HG03175 (cell line): ENCODE measurements around the gene DGLUCY.
A peak's percentile ranks its signal among the peaks of the same experiment; 100 is the strongest.
"Not testable (repeated sequence)": the region's sequence is repeated elsewhere in the genome, so short reads cannot be mapped to it uniquely, and the experiment has no call there.

Experiments used
- ATAC-seq: cut with Tn5 transposase; IDR thresholded peaks from one replicate; pipeline ENCODE4 v1.9.1; 2021; ENCODE audit warnings: mild to moderate bottlenecking, moderate library complexity; ENCODE audit not compliant: unreplicated experiment

The DGLUCY gene

DNA sequence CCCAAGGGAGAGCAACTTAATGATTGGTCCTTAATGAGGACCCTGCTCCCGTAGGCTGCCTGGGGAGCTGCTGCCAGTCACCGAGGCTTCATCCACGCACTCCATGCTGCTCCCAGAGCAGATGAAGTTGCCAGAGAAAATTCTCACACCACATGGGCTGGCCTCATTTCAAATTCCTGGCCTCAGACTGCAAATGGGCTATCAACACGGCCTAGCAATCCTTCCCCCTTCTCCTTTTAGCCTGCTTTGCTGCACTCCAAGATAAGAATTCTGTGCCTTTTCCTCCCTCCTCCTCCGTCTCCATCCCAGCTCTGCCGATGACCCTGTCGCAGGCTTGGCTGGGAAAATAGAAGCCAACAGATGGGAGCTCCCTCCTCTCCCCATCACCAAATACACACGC, 10.8 kb upstream of the DGLUCY start:
- ATAC-seq: no peak

DNA sequence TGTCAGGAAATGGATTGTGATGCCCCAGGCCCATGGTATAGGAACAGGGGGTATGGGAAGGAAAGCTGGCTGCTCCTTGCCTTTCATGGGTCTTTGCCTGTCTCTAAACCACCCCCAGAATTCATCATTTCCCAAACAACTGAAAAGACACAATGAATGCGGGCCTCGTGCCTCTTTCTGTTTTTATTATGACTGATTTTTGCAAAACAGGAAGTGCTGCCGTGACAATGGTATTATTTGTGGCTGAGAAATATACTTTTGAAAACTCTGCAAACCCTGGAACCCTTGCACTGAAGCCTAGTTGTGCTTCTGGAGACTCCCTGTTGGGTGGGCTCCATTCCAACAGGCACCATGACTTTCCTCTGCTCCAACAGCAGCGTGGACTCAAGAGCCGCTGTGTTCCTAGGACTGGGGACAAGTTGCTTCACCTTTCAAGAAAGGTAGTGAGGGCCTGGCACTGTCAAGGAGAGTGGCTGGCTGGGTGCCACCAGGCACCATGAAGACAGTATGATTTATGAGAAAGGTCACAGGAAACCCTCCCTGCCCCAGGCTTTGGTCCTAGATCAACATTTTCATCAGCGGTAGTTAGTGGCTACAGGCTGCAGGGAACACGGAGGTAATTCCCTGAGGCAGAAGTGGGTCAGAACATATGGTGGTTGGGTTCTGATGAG, 4.8 kb upstream of the DGLUCY start:
- ATAC-seq: no peak

DNA sequence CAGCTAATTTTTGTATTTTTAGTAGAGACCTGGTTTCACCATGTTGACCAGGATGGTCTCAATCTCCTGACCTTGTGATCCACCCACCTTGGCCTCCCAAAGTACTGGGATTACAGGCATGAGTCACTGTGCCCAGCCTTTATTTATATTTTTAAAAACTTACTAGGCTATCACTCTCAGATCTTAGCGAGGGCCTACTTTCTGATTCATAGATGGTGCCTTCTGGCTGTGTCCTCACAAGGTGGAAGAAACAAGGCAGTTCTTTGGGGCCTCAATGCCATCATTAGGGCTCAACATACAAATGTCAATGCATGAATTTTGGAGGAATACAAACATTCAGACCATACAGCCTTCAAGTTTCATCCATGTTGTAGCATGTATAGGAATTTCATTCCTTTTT, 2.4 kb upstream of the DGLUCY start:
- no peak for ATAC-seq

DNA sequence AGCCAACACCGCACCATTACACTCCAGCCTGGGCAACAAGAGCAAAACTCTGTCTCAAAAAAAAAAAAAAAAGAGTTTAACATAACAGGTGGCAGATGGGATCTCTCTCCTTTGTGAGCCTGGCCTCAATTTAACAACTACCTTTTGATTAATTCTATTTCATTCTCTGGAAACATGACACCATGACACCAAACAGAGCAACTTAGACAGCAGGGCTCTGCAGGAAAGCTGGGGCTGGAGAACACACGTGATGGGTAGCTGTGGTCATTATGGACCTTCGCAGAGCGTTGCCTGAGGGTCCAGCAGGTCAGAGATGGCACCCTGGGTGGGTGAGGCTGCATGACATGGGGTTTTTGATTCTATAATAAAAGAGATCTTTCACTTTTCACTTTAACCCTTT, 1.7 kb upstream of the DGLUCY start:
- ATAC-seq: no peak

DNA sequence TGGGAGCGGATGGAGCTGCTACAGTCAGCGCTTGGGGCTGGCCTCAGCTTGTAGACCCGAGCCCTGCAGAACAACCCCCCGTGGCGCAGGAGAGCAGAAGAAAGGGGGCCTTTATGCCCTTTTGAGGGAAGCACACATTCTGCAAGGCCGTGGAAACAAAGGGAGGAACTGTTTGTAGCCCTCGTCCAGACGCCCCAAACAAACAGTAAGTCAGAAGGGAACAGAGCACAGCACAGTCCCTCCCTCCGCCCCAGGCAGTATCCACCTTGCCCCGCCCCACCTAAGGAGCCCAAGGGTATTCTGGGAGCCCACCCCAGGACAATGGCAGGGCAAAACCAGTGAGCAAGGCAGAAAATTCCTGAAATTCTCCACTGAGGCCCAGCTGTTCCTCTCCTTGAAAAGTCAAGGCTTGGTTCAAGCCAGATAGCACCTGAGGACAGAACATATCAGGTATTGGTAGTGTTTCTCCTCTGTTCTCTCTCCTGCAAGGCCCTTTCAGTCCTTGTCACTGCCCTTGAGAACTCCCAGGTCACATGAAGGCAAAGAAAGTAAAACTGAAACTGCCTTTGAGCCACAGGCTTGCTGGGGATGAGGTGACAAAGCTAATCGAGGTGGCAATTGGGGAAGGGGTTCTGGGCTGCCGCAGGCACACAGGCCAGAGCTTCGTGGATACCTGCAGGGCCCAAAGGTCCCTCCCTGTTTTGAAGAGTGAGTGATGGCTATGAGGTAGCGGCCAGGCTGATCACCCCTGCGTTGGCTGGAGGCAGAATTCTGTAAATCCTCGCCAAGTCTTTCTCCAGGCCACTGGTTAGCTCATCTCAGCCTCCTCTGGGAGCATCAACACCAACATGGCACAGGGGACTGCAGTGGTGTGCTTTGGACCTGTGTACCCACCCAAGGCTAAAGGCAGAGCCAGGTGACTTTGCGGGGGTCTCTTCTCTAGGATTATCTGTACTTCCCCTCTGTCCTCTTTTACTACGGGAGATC, 499 bp downstream of the DGLUCY start:
- peak; percentile 80 for ATAC-seq

DNA sequence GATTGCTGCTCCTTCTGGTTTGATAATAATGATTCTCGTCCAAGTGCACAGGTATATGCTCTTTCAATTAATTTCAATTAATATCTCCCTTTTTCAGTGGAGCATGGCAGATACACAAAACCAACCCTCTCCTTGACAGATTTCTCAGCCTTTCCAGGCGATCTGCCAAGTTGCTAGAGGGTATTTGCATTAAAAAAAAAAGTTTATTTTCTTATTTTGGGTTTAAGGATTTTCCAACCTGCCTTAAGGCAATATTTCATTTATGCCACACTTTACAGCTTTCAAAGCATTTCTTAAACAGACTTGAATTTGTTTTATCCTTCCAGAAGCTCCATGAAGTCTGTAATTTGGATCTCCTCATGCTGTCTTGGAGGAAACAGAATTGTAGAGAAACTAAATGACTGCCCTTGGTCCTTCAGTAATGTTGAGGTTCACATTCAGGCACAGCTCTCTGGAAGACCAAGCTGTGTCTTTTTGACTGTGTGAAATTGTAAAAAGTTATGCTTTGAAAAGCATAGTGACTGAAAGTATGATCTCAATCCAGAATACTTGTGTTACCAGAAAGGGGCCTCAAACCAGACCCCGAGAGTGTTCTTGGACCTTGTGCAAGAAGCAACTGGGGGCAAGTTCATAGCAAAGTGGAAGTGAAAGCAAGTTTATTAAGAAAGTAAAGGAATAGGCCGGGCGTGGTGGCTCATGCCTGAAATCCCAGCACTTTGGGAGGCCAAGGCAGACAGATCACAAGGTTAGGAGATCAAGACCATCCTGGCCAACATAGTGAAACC, 2.3 kb downstream of the DGLUCY start:
- no peak for ATAC-seq

DNA sequence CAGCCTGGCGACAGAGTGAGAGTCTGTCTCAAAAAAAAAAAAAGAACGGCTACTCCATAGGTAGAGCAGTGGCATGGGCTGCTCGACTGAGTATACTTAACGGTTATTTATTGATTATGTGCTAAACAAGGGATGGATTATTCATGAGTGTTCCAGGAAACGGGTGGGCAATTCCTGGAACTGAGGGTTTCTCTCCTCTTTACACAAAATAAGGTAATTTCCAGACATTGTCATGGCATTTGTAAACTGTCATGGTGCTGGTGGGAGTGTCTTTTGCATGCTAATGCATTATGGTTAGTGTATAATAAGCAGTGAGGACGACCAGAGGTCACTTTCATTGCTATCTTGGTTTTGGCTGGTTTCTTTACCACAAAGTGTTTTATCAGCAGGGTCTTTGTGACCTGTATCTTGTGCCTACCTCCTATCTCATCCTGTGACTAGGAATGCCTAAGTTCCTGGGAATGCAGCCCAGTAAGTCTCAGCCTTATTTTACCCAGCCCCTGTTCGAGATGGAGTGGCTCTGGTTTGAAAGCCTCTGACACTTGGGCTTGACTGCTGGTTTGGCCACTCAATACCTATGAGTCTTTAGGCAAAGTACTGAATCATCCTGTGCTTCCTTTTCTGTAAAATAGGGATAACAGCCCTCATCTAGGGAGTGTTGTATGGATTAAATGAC, 3.2 kb downstream of the DGLUCY start:
- ATAC-seq: no peak

DNA sequence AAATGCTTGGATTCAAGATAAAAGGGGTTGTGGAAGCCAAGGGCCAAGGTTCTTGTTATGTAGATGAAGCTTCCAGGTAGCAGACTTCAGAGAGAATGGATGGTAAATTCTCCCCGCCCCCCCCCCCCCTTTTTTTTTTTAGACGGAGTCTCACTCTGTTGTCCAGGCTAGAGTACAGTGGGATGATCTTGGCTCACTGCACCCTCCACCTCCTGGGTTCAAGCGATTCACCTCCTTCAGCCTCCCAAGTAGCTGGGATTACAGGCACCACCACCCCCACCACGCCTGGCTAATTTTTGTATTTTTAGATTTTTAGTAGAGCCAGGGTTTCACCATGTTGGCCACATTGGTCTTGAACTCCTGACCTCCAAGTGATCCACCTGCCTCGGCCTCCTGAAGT, 4.1 kb downstream of the DGLUCY start:
- ATAC-seq: no peak

DNA sequence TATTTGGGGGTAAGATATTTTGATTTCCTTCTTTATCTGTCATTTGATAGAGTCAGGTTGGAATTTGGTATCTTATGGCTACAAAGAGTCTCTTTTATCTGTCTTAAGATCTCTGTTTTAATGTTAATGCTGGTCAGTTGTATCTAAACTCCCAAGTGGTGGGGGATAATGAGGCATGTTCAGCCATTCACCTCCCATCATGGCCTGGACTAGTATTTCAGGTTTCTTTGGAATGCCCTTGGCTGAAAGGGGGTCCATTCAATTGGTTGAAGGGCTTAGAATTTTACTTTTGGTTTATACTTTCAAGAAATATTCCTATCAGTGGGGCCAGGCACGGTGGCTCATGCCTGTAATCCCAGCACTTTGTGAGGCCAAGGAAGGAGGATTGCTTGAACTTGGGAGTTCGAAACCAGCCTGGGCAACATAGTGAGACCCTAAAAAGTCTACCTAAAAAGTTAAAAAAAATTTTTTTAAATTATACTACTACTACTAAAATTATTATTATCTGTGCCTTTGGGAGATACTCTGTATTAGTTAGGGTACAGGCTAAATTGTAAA, 4.7 kb downstream of the DGLUCY start:
- ATAC-seq: no peak

DNA sequence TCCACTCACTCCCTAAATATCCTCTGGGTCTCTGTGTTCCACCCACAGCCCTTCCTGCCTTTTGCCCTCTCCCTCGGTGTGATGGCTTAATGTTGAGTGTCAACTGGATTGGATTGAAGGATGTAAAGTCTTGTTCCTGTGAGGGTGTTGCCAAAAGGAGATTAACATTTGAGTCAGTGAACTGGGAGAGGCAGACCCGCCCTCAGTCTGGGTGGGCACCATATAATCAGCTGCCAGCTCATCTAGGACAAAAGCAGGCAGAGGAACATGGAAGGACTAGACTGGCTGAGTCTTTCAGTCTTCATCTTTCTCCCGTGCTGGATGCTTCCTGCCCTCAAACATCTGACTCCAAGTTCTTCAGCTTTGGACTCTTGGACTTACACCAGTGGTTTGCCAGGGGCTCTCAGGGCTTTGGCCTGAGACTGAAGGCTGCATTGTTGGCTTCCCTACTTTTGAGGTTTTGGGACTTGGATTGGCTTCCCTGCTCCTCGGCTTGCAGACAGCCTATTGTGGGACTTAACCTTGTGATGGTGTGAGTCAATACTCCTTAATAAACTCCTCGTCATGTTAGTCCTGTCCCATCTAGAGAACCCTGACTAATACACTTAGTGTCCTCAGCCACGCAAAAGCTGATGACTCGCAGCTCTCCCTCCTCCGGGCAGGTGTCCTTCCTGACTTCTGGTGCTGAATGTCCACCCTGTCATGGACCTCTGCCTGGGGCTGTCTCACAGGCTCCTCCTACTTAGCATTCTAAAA, 5.9 kb downstream of the DGLUCY start:
- no peak for ATAC-seq

DNA sequence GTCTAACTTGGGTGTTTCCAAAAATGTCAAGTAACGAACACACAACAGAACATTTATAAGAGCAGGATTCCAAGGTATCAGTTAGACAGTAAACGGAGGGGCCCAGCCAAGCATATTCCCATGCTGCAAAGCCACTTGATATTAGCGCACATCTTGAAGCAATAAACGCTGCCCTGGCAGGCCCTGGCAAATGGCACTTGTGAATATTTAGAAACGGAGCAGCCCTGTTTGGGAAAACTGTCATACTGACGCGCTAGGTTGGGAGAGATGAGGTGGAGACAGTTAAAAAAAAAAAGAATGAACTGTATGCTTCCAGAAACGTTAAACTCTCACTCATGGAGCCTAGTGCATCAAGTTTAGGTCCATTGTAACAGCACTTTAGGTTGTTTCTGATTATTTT, 9.3 kb downstream of the DGLUCY start:
- no peak for ATAC-seq

DNA sequence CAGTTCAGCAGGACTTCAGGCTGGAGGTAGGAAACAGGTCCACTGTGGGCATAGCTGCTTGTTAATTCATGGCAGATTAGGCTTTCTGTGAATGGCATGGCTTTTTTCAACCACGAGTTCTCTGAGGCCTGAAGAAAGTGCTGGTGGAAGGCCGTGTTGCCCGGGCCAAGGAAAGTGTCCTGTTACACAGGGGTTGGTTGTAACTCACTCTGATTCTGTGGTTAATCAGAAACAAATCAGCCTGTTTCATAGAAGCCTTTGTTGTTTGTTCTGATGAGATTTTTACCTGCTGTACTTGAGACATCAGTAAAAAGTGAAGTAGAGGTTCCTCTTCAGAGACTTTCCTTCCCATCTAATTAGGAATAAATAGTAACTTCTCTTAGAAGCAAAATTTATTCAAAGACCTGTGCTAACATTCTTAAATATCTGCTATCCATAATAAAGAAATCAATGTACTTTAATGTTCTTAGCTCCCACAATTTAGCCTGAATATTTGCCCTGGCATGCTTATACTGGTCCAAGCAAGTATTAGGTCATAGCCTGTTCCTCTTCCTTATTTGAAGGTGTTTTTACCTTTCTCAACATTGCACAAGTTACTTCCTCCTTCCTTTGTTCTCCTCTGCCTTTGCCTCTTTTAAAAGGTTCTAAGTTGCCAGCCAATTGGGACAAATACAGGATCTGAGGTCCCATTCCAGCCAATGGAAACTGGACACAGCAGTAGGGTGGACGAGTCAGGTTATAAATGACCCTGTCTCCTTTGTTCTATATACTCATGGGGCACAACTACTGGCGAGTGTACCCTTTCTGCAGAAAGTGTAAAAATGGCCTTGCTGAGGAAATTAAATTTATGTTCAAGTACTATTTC, 10.8 kb downstream of the DGLUCY start:
- ATAC-seq: not testable (repeated sequence)

DNA sequence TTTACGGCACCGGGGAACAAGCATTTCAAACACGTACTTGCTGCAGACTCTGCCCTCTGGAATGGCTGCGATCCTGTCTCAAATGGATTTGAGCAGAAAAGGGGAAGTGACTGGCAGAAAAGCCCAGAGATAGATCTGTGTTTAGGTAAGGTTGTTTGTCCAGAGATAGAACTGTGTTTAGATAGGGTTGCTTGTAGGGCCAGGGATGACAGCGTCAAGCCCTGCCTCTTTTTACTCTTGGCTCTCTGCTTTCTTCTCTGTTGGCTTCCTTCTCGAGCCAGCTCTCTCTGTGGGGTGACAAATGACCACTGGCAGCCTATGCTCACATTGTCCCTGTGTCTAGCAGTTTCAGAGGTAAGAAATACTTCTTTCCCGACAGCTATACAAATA, 11.4 kb downstream of the DGLUCY start:
- ATAC-seq: no peak

DNA sequence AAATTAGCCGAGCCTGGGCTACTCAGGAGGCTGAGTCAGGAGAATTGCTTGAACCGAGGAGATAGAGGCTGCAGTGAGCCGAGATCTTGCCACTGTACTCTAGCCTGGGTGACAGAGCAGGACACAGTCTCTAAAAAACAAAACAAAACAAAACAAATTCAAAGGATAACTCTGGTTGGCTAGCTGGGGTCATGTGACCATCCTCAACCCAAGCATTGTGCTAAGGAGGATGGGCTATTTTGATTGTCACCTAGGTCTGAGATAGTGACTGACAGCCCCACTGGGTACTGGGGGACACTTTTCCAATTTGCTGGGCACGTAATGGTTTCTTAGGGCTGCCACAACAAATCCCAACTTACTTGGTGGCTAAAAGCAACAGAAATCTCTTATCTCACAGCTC, 11.9 kb downstream of the DGLUCY start:
- ATAC-seq: no peak

DNA sequence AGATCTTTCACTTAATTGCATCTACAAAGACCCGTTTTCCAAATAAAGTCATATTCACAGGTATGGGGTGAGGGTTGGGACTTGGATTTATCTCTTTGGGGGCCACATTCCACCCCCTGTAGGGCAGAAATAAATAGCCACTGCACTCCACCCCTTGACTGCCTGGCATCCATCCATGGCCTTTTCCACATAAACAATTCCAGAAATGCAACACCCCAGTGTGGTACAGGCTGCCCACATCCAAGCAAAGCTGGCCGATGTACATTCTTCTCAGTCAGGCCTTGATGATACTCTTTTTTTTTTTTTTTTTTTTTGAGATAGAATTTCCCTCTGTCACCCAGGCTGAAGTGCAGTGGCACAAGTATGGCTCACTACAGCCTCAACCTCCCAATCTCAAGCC, 12.9 kb downstream of the DGLUCY start:
- ATAC-seq: no peak

DNA sequence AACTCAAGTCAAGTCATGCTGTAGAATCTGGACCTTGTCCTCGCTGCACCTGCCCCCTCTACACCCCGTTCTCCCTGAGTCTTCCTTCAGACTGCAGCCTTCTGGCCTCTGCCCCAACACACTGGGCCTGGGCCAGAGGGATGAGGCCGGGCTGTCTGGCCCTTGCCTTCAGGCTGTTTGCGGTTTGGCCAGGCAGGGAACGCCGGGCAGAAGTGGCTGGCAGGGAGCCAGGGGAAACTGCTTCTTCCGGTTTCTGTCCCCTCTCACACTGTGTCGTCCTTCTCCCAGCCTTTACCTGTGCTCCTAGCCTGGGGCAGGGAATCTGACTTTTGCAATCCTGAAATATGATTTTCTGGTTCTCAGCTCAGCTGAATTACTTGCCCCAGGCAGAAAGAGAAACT, 13.5 kb downstream of the DGLUCY start:
- no peak for ATAC-seq

DNA sequence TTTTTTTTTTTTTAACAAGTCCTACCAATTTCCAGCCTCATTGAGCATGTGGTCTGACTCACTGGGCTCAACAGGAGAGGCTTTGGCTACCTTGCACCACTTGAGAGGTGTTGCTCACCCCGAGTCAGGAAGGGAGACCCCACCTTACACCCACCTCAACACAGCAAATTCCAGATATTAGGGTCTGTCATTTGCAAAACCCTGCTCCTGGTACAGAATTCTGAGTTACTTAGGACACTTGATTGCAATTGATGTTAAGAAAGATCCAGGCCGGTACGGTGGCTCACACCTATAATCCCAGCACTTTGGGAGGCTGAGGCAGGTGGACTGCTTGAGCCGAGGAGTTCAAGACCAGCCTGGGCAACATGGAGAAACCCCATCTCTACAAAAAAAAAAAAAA, 14.1 kb downstream of the DGLUCY start:
- no peak for ATAC-seq

DNA sequence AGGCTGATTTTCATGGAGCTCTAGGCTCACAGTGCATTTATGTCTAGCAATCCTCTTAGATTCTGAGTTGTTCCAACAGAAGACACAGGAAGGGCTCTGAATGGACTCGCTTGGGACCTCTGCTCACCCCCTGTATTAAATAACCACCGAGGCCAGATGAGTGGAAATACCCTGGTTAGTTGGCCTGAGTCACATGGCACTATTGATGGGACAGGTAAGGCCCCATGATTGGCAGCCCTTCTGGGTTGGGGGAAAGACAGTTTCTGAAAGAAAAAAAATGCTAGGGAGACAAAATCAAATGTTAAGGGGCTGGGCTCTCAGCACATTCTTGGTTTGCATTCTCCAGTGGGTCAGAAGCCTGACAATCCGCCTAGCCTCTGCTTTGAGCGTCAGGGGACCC, 14.8 kb downstream of the DGLUCY start:
- no peak for ATAC-seq

DNA sequence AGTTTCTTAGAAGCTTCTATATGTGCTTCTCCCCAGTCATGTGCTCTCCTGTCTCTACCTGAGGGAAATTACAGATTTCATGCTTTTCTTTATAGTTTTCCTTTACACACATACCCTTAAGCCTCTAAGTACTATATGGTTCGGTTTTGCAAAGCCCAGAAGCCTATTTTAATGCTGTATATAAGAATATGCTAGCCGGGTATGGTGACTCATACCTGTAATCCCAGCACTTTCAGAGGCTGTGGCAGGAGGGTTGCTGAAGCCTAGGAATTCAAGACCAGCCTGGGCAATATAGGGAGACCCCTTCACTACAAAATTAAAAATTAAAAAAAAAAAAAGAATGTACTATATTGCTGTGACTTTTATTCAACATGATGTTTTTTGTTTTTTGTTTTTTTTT, 15.4 kb downstream of the DGLUCY start:
- no peak for ATAC-seq
